Measurements from ENCODE around the gene MED8.

MED8 gene

GRCh38 chr1:43389326-43390313 lies at the start of gene MED8, which contains the start of gene SZT2:
MED8 (minus strand) TSS chr1:43389800; CDS start chr1:43389764, 36 bp downstream.
SZT2 (plus strand) TSS chr1:43389899; CDS start chr1:43389969, 70 bp downstream.
- DNase-seq (ENCODE audit: low read depth in 2 of 2), result peak; percentile 88 to 90

- no peak for DNase-seq (ENCODE audit: low read depth in 2 of 2)
These were observed 49.5 kb upstream of the MED8 start for GRCh38 chr1:43438953-43439581.

DNA sequence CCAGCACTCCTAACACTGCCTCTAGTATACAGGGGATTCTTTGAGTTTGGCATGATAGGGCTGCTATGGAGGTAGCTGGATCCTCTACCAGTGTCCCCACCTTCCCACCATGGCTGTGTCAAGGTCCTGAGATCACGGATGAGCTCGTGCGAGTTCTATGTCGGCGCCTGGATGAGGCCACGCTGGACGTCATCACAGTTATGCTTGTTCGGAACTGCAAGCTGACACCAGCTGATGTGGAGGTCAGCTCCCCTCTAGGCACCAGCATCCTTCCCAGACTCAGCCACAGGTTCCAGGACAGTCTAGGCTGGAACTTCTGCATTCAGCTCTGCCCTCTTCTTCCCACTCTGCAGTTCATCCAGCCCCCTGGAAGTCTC lies 49.0 kb upstream of the MED8 start:
- DNase-seq (ENCODE audit: low read depth in 2 of 2), result no peak

DNA sequence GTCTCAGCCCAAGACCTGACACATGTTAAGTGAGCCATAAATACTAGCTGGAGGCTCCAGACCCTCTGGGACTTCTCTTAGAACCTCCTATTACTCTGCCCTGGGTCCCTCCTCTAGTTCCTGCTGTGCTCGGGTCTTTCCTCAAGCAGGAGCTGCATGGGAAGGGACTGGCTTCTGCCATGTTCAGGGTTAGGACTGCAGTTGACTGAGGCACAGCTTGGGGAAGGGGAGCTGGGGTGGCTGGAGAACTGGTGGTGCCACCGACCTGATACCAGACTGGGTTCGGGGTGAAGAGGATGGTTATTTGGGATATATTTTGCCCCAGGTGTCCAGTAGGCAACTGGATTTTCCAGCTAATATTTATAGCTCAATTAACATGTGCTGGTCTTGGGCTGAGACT lies 48.4 kb upstream of the MED8 start:
- no peak for DNase-seq (ENCODE audit: low read depth in 2 of 2)

- no peak for DNase-seq (ENCODE audit: low read depth in 2 of 2)
These were observed 47.7 kb upstream of the MED8 start for GRCh38 chr1:43437031-43437973.

- DNase-seq (ENCODE audit: low read depth in 2 of 2), result no peak
These were observed 46.8 kb upstream of the MED8 start for GRCh38 chr1:43436371-43436770.

GRCh38 chr1:43435146-43436145 lies 45.8 kb upstream of the MED8 start:
- no peak for DNase-seq (ENCODE audit: low read depth in 2 of 2)

GRCh38 chr1:43434256-43434655 lies 44.7 kb upstream of the MED8 start:
- DNase-seq (ENCODE audit: low read depth in 2 of 2), result no peak

- DNase-seq (ENCODE audit: low read depth in 2 of 2), result no peak
These were observed 43.3 kb upstream of the MED8 start for GRCh38 chr1:43432907-43433306.

- DNase-seq (ENCODE audit: low read depth in 2 of 2), result no peak
These were observed 42.7 kb upstream of the MED8 start for GRCh38 chr1:43432171-43432860.

DNA sequence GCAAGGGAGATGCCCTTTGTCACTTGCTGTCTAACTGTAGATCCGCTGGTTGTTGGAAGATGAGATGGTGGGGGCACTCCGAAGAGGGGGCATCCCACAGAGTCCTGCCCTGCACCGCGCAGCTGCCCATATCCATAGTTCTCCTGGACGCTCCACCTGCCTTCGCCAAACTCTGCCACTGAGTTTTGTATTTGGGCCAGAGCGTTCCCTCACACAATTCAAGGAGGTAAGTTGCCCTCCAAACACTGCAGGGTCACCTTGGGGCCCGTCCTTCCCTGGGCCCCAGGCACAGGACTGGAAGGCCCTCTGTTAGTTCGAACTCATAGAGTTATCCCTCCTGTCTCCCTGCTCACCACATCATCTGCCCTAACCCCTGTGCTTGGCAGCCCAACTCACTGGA lies 42.1 kb upstream of the MED8 start:
- no peak for DNase-seq (ENCODE audit: low read depth in 2 of 2)

- no peak for DNase-seq (ENCODE audit: low read depth in 2 of 2)
These were observed 41.2 kb upstream of the MED8 start for GRCh38 chr1:43430831-43431230.

GRCh38 chr1:43427941-43428340 lies 38.3 kb upstream of the MED8 start:
- DNase-seq (ENCODE audit: low read depth in 2 of 2), result no peak

- no peak for DNase-seq (ENCODE audit: low read depth in 2 of 2)
These were observed 37.9 kb upstream of the MED8 start for GRCh38 chr1:43427524-43427923.

- DNase-seq (ENCODE audit: low read depth in 2 of 2), result no peak
These were observed 36.6 kb upstream of the MED8 start for GRCh38 chr1:43426221-43426620.

- no peak for DNase-seq (ENCODE audit: low read depth in 2 of 2)
These were observed 35.4 kb upstream of the MED8 start for GRCh38 chr1:43425045-43425444.

DNA sequence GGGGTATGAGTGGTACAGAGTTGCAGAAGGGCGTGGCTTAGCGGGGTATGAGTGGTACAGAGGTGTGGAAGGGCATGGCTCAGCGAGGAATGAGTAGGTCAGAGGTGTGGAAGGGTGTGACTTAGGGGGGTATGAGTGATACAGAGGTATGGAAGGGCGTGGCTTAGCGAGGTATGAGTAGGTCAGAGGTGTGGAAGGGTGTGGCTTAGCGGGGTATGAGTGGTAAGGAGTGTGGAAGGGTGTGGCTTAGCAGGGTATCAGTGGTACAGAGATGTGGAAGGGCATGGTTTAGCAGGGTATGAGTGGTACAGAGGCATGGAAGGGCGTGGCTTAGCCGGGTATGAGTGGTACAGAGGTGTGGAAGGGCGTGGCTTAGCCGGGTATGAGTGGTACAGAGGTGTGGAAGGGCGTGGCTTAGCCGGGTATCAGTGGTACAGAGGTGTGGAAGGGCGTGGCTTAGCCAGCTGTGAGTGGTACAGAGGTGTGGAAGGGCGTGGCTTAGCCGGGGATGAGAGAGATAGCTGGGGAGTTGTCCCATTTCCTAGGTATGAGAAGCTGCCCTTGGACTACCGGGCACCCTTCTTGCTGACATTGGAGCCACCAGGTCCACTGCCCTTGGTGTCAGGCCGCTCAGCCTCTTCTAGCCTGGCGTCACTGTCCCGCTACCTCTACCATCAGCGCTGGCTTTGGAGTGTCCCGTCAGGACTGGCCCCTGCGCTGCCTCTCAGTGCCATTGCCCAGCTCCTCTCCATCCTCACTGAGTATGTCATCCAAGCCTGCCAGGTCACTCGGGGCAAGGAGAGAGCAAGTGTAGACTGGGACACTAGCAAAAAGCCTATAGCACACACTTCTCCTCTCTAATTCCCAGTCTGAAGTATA lies 34.3 kb upstream of the MED8 start:
- no peak for DNase-seq (ENCODE audit: low read depth in 2 of 2)

DNA sequence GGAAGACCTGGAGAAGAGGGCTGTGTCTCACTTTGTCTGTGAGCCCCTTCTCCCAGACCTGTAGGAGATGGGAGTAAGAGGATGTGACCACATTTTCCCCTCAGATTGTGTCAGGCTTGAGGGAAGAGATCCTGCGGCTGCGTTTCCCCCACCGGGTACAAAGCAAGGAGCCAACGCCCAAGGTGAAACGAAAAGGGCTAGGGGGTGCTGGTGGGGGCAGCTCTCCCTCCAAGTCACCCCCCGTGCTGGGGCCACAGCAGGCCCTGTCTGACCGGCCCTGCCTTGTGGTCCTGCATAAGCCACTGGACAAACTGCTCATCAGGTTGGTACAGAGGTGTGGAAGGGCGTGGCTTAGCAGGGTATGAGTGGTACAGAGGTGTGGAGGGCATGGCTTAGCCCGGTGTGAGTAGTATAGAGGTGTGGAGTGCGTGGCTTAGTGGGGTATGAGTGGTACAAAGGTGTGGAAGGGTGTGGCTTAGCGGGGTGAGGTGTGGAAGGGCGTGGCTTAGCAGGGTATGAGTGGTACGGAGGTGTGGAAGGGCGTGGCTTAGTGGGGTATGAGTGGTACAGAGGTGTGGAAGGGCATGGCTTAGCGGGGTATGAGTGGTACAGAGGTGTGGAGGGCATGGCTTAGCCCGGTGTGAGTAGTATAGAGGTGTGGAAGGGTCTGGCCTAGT lies 33.5 kb upstream of the MED8 start:
- no peak for DNase-seq (ENCODE audit: low read depth in 2 of 2)

Data from stimulated activated CD4-positive, alpha-beta T cell treated with anti-CD3 and anti-CD28 coated beads, Interleukin-15, amount 100 ng/mL, for 48 hours (primary cell).